ENCODE measurements around the gene TNFRSF17. TPM values are rescaled to one million over a fixed set of nuclear protein-coding genes. Genes with fewer than 3 reads are reported as not detected.
"Not testable (repeated sequence)": the region's sequence is repeated elsewhere in the genome, so short reads cannot be mapped to it uniquely, and the experiment has no call there.

TNFRSF17 gene
- total RNA-seq, 4 donors from 2014 or later, result not detected

- Histone ChIP-seq H3K9me3 (no peaks in the 10 kb centered on the region), H3K36me3 (no peaks in the 10 kb centered on the region), H3K27me3 (no peaks in the 10 kb centered on the region), H3K4me1 (no peaks in the 10 kb centered on the region), H3K4me3 (no peak overlapping the region), H3K27ac (no peak overlapping the region)
- intact Hi-C loops (cut with DNase I; ENCODE audit: low total_unique reads) (no loop called here), in situ Hi-C loops (cut with MboI; ENCODE audit: low sequenced_read_pairs in 4 of 4) (no loop called here)
- DNase-seq (no peak), ATAC-seq (no peak)
- no peak for TF ChIP-seq CTCF (IDR thresholded peaks at IDR 0.05 in 4 of 5, conservative IDR thresholded peaks at IDR 0.05 in 1 of 5)
- TF ChIP-seq POLR2A (IDR thresholded peaks at IDR 0.05), result no peak
These were observed 18.6 kb upstream of the TNFRSF17 start for GRCh38 chr16:11946433-11946832.

- H3K27ac ChIP-seq, result no peak overlapping the region
- DNase-seq (no peak), ATAC-seq (no peak)
- intact Hi-C loops (cut with DNase I; ENCODE audit: low total_unique reads) (loop anchor here (1.0 kb wide), 1 partner anchor 119 kb away; no protein-coding TSS in a partner anchor), in situ Hi-C loops (cut with MboI; ENCODE audit: low sequenced_read_pairs in 4 of 4) (no loop called here)
- no peaks in the 10 kb centered on the region for H3K4me1 ChIP-seq
- no peak for TF ChIP-seq CTCF (IDR thresholded peaks at IDR 0.05 in 4 of 5, conservative IDR thresholded peaks at IDR 0.05 in 1 of 5)
- no peak for TF ChIP-seq POLR2A (IDR thresholded peaks at IDR 0.05)
- no peak overlapping the region for H3K4me3 ChIP-seq
- H3K9me3 ChIP-seq, result no peaks in the 10 kb centered on the region
- H3K27me3 ChIP-seq, result no peaks in the 10 kb centered on the region
- H3K36me3 ChIP-seq, result no peaks in the 10 kb centered on the region
These were observed 16.2 kb upstream of the TNFRSF17 start for GRCh38 chr16:11948819-11949218.

- Histone ChIP-seq H3K36me3 (no peaks in the 10 kb centered on the region), H3K27ac (no peak overlapping the region), H3K9me3 (no peaks in the 10 kb centered on the region), H3K27me3 (no peaks in the 10 kb centered on the region), H3K4me1 (no peaks in the 10 kb centered on the region), H3K4me3 (no peak overlapping the region)
- intact Hi-C loops (cut with DNase I; ENCODE audit: low total_unique reads) (loop anchor here (1.0 kb wide), 1 partner anchor 119 kb away; no protein-coding TSS in a partner anchor), in situ Hi-C loops (cut with MboI; ENCODE audit: low sequenced_read_pairs in 4 of 4) (no loop called here)
- ATAC-seq (peak in 1 of 2 donors; percentile 74), DNase-seq (peak in 1 of 2 donors; percentile 2)
- TF ChIP-seq CTCF (IDR thresholded peaks at IDR 0.05 in 4 of 5, conservative IDR thresholded peaks at IDR 0.05 in 1 of 5), result peak in 4 of 5 experiments; percentile 24 to 41 (median 26)
- no peak for TF ChIP-seq POLR2A (IDR thresholded peaks at IDR 0.05)
These were observed 15.5 kb upstream of the TNFRSF17 start for GRCh38 chr16:11949527-11949926.

DNA sequence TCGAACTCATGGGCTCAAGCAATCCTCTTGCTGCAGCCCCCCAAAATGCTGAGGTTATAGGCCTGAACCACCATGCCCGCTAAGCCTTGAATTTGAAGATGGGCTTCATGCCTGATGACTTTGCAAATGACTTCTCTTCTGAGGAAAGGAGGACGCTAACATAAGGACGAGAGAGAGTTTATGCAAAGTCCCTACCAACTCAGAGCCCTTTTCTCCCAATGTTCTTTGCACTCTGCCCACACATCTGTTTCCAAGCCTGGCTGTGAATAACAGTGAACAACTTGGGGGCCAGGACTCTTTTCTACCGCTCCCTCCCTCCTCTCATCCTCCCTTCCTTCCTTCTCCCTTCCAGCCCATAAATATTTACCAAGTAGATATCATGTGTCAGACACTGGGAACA lies 14.6 kb upstream of the TNFRSF17 start:
- Histone ChIP-seq H3K9me3 (no peaks in the 10 kb centered on the region), H3K4me3 (no peak overlapping the region), H3K27me3 (no peaks in the 10 kb centered on the region), H3K27ac (no peak overlapping the region), H3K4me1 (no peaks in the 10 kb centered on the region), H3K36me3 (no peaks in the 10 kb centered on the region)
- DNase-seq (no peak), ATAC-seq (no peak)
- in situ Hi-C loops (cut with MboI; ENCODE audit: low sequenced_read_pairs in 4 of 4) (loop anchor here in 1 of 4 donors (25.0 kb wide), 1 partner anchor 862 kb away; the partner anchor contains the start of gene CPPED1), intact Hi-C loops (cut with DNase I; ENCODE audit: low total_unique reads) (no loop called here)
- TF ChIP-seq POLR2A (IDR thresholded peaks at IDR 0.05), result no peak
- no peak for TF ChIP-seq CTCF (IDR thresholded peaks at IDR 0.05 in 4 of 5, conservative IDR thresholded peaks at IDR 0.05 in 1 of 5)

- H3K27ac ChIP-seq; DNase-seq; H3K36me3 ChIP-seq; H3K9me3 ChIP-seq; ATAC-seq; H3K4me3 ChIP-seq; H3K27me3 ChIP-seq; H3K4me1 ChIP-seq; intact Hi-C loops (cut with DNase I; ENCODE audit: low total_unique reads): not testable (repeated sequence)
- in situ Hi-C loops (cut with MboI; ENCODE audit: low sequenced_read_pairs in 4 of 4), result loop anchor here in 1 of 4 donors (25.0 kb wide), 1 partner anchor 859 kb away; the partner anchor contains the start of gene CPPED1
These were observed 11.4 kb upstream of the TNFRSF17 start for GRCh38 chr16:11953576-11953975.

Measured in gastrocnemius medialis (tissue), 4 donors.